Mucosa of descending colon (tissue), 3 donors: ENCODE measurements around the gene MKLN1. TPM values are rescaled to one million over a fixed set of nuclear protein-coding genes. Genes with fewer than 3 reads are reported as not detected.

Experiments used
- ATAC-seq: fragments of 200-7000 bp; cut with Tn5 transposase; one replicate; pipeline ENCODE4 v1.9.1; 2020; ENCODE audit warnings: mild to moderate bottlenecking, moderate library complexity
- DNase-seq, 3 donors: peaks; one replicate each; pipeline ENCODE4 v3.0.0-alpha.2; 2020
- H3K36me3 ChIP-seq: fragments of 200-600 bp; one replicate; pipeline ENCODE4 v1.8.0; 2021; ENCODE audit warnings: low read depth, mild to moderate bottlenecking
- H3K4me1 ChIP-seq: fragments of 200-600 bp; one replicate; pipeline ENCODE4 v1.8.0; 2021; ENCODE audit warnings: low read depth, mild to moderate bottlenecking
- H3K4me3 ChIP-seq: fragments of 200-600 bp; one replicate; pipeline ENCODE4 v1.8.0; 2021; ENCODE audit warnings: mild to moderate bottlenecking
- H3K9me3 ChIP-seq: fragments of 200-600 bp; one replicate; pipeline ENCODE4 v1.8.0; 2021; ENCODE audit warnings: mild to moderate bottlenecking
- intact Hi-C, 2 donors: fragments of 100-400 bp; cut with DNase I in 1 of 2; cut with micrococcal nuclease in 1 of 2; formaldehyde crosslinking; loops; one replicate each; pipeline versions ENCODE4 v1.11.0 to v1.11.1; 2022; cut with DNase I, micrococcal nuclease
- total RNA-seq, 3 donors: library from RNA; stranded (reverse); fragmentation: NEBNext Ultra II Directional in 2 of 3; extraction: Animal tissue kit (Norgen Biotek cat#: 25700) in 2 of 3; gene quantifications; one replicate each; pipeline versions ENCODE4 v1.2.1 to v1.2.4, GENCODE V29; 2021 to 2023
- TF ChIP-seq, protein P1 (sequence below): fragments of 200-600 bp; IDR thresholded peaks from one replicate; pipeline ENCODE4 v1.8.0; 2022; ENCODE audit warnings: antibody characterized with exemption, mild to moderate bottlenecking
- donor health status: DM: no; HTN: no; CAD: no; lungs with moderate emphysema.
- donor health status: DM: no; HTN: no; CAD: no.
- donor health status: DM: no; HTN: yes; CAD: no.

MKLN1 gene
- total RNA-seq, 3 donors from 2014 or later, result 41.5 to 66.1 (median 47.1) TPM

DNA sequence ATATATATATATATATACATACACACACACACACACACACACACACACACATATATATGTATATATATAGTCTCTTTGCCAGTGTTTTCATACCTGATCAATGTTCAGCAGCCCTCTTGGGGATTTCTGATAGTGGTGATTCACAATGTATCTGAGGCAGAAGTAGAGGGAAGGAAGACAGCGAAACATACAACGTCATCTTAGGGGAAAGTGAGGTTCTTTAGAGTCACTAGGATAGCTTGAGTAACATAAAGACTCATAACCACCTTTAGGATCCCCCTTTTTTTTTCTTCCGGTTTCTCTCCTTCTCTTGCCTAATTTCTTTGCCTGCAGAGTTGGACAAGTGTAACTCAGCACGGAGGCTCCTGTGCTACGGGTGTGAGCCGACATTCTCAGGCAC is 172.1 kb downstream of the MKLN1 start:
- Histone ChIP-seq H3K4me1 (no peaks in the 10 kb centered on the region), H3K4me3 (no peak overlapping the region), H3K36me3 (no peaks in the 10 kb centered on the region), H3K9me3 (no peaks in the 10 kb centered on the region)
- ATAC-seq (no peak), DNase-seq (no peak)
- intact Hi-C loops, result no loop called here
- TF ChIP-seq, protein P1, sequence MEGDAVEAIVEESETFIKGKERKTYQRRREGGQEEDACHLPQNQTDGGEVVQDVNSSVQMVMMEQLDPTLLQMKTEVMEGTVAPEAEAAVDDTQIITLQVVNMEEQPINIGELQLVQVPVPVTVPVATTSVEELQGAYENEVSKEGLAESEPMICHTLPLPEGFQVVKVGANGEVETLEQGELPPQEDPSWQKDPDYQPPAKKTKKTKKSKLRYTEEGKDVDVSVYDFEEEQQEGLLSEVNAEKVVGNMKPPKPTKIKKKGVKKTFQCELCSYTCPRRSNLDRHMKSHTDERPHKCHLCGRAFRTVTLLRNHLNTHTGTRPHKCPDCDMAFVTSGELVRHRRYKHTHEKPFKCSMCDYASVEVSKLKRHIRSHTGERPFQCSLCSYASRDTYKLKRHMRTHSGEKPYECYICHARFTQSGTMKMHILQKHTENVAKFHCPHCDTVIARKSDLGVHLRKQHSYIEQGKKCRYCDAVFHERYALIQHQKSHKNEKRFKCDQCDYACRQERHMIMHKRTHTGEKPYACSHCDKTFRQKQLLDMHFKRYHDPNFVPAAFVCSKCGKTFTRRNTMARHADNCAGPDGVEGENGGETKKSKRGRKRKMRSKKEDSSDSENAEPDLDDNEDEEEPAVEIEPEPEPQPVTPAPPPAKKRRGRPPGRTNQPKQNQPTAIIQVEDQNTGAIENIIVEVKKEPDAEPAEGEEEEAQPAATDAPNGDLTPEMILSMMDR, result no peak

DNA sequence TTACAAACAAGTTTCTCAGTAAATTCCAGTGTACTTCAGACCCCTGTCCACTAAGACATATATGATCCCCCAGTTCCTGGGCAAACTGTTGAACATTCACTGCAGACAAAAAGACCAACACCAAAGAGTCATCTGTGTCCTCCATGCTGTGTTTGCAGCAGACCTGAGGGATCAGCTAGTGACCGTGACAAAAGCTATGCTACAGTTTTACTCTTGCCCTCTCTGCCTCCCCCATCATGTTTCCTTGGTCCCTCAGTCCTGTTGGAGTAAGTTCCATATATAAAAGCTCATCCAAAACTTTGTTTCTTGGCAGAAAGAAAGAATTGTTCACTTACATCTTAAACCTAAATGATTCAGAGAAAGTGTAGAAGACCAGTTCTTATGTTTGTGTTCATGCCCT is 172.7 kb downstream of the MKLN1 start:
- TF ChIP-seq, protein P1, result no peak
- intact Hi-C loops, result no loop called here
- DNase-seq (no peak), ATAC-seq (no peak)
- Histone ChIP-seq H3K4me3 (no peak overlapping the region), H3K9me3 (no peaks in the 10 kb centered on the region), H3K4me1 (no peaks in the 10 kb centered on the region), H3K36me3 (no peaks in the 10 kb centered on the region)

DNA sequence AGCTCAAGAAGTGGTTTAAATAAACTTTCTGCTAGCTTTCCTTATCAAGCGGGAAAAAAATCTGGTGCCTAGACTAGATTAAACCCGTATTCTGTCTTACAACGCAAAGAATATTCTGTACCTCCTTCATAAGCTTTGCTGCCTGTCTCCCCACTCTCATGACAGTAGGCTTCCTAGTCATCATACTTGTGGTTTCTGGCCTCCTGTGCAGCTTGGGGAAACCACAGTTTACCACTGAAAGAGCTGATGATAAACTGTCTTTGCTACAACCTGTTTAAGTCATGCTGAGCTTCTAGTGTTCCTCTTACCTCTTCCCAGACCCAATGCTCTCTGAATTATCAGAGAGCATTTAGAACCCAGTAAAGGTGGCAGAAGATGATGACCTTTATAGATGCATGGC is 173.7 kb downstream of the MKLN1 start:
- H3K4me3 ChIP-seq, result no peak overlapping the region
- ATAC-seq (peak; percentile 36), DNase-seq (no peak)
- no peaks in the 10 kb centered on the region for H3K9me3 ChIP-seq
- no peaks in the 10 kb centered on the region for H3K4me1 ChIP-seq
- TF ChIP-seq, protein P1, result no peak
- intact Hi-C loops, result no loop called here
- no peaks in the 10 kb centered on the region for H3K36me3 ChIP-seq

DNA sequence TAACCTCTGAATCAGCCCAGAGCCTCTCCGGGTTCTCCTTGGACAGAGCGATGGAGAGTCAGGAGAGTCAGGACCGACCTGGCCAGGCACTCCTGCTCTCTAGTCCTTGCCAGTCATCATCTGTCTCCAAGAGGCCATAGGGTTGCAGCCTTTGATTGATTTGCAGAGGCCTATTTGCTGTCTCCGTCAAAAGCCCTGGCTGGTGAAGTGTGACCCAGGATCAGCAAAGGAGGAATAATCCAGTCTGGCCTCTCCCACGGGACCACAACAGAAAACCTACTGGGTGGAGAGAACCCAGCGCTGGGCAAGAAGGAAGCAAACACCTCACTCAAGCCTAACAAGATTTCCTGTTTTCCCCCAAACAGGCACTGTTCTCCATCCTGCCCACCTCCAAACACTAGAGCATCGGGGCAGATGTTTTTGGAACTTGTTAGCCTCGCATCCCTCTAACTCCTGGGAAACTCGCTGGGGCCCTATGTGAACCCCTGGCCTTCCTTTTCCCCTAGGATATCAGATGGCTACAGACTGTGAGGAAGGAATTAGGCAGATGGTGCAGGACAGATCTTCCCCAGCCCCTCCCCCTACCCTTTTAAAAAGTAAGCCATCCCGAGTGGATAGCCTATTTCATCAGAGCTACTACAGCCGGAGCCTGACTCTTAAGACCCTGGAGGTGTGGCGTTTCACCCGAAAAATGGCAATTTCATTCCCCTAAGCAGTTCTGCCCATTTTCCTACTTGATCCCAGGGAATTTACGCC is 174.4 kb downstream of the MKLN1 start:
- intact Hi-C loops, result no loop called here
- ATAC-seq, result no peak
- H3K4me3 ChIP-seq, result no peak overlapping the region
- no peaks in the 10 kb centered on the region for H3K9me3 ChIP-seq
- DNase-seq, result no peak
- TF ChIP-seq, protein P1, result no peak
- no peaks in the 10 kb centered on the region for H3K4me1 ChIP-seq
- no peaks in the 10 kb centered on the region for H3K36me3 ChIP-seq

DNA sequence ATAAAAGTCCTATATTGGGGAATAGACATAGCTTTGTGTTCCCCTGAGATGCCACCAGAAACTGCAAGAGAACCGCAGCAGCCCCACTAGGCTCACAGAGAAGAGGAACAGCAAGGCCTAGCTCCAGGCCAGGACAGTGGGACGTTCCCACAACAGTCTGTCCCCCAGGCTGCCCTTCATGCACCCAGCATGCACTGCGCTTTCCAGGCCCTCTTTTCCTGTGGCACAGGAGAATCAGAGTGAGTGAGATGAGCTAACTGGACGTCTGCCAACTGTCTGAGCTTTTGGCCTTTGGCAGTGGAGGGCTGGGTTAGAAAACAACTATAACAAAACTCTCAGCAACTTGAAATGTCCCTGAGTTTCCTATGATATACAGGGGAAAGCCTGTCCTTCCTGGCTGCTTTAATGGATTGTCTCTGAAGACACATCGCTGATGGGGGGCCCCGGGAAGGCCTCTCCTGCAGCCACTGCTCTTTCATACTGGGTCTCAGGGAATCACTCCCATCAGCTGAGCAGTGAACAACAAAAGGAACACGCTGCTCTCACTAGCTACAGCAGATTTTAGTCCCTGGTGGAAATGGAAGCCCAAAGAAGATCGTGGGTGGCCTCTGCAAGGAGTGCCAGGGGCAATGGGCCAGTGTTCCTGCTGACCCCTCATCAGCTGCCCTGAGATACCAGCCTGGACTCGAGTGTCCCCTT is 175.3 kb downstream of the MKLN1 start:
- H3K4me1 ChIP-seq, result no peaks in the 10 kb centered on the region
- intact Hi-C loops, result no loop called here
- TF ChIP-seq, protein P1, result no peak
- no peak overlapping the region for H3K4me3 ChIP-seq
- H3K36me3 ChIP-seq, result no peaks in the 10 kb centered on the region
- H3K9me3 ChIP-seq, result no peaks in the 10 kb centered on the region
- DNase-seq (no peak), ATAC-seq (no peak)
